CD14-positive monocyte (primary cell): ENCODE results near the gene NBEA. TPM values are rescaled to one million over a fixed set of nuclear protein-coding genes. Genes with fewer than 3 reads are reported as not detected.

Experiments used
- DNase-seq, 3 donors: peaks; one replicate each; pipeline ENCODE4 v3.0.0-alpha.2; 2011 to 2022
- H2AFZ ChIP-seq: 2 replicates; pipeline ENCODE4 v1.6.0; 2012; ENCODE audit warnings: mild to moderate bottlenecking, low read depth, low read length, inconsistent platforms; ENCODE audit not compliant: insufficient read depth, poor library complexity, severe bottlenecking
- H3K27ac ChIP-seq, 2 donors: 1 replicate in 1 of 2; 2 replicates in 1 of 2; pipeline ENCODE4 v1.5.1; 2012 to 2013; ENCODE audit warnings: low read length in 2 of 2, control low read depth in 1 of 2, inconsistent platforms in 1 of 2, low read depth in 1 of 2, mild to moderate bottlenecking in 1 of 2
- H3K27me3 ChIP-seq, 2 donors: one replicate each; pipeline versions ENCODE4 v1.6.0 to v1.6.1; 2011 to 2013; ENCODE audit warnings: low read length in 2 of 2; ENCODE audit not compliant: control insufficient read depth in 2 of 2, insufficient read depth in 2 of 2
- H3K36me3 ChIP-seq, 2 donors: replicated peaks in 1 of 2; 1 replicate in 1 of 2; 2 replicates in 1 of 2; pipeline versions ENCODE4 v1.5.1 to v1.6.1; 2012 to 2013; ENCODE audit warnings: low read length in 2 of 2, control low read depth in 1 of 2, inconsistent platforms in 1 of 2, mild to moderate bottlenecking in 1 of 2; ENCODE audit not compliant: insufficient read depth in 2 of 2, control insufficient read depth in 1 of 2
- H3K4me1 ChIP-seq, 2 donors: 1 replicate in 1 of 2; 2 replicates in 1 of 2; pipeline versions ENCODE4 v1.5.1 to v1.6.1; 2012 to 2013; ENCODE audit warnings: low read length in 2 of 2, control low read depth in 1 of 2, inconsistent platforms in 1 of 2, mild to moderate bottlenecking in 1 of 2, moderate library complexity in 1 of 2; ENCODE audit not compliant: insufficient read depth in 2 of 2, control insufficient read depth in 1 of 2
- H3K4me2 ChIP-seq: replicated peaks from 2 replicates; pipeline ENCODE3; 2012; ENCODE audit warnings: low read length, moderate library complexity, mild to moderate bottlenecking; ENCODE audit not compliant: poor library complexity, severe bottlenecking; ENCODE audit errors: extremely low read depth
- H3K4me3 ChIP-seq, 3 experiments: fragments of 200-600 bp in 1 of 3; sonication (generic) in 1 of 3; replicated peaks in 1 of 3; 1 replicate in 2 of 3; 2 replicates in 1 of 3; pipeline ENCODE4 v1.5.1; 2011 to 2013; ENCODE audit warnings: low read length in 3 of 3, mild to moderate bottlenecking in 3 of 3, control low read depth in 2 of 3, low read depth in 2 of 3, inconsistent platforms in 1 of 3, moderate library complexity in 1 of 3
- H3K79me2 ChIP-seq: 2 replicates; pipeline ENCODE4 v1.6.0; 2012; ENCODE audit warnings: mild to moderate bottlenecking, control low read depth, inconsistent platforms, low read length, moderate library complexity; ENCODE audit not compliant: insufficient read depth
- H3K9ac ChIP-seq: 2 replicates; pipeline ENCODE4 v1.6.0; 2017; ENCODE audit warnings: low read length, mild to moderate bottlenecking; ENCODE audit not compliant: insufficient read depth, poor library complexity, severe bottlenecking
- H3K9me3 ChIP-seq, 2 donors: replicated peaks in 1 of 2; 1 replicate in 1 of 2; 2 replicates in 1 of 2; pipeline versions ENCODE4 v1.5.1 to v1.6.1; 2012 to 2013; ENCODE audit warnings: low read length in 2 of 2, control low read depth in 1 of 2; ENCODE audit not compliant: control insufficient read depth in 1 of 2, insufficient read depth in 1 of 2
- H4K20me1 ChIP-seq: 2 replicates; pipeline ENCODE4 v1.6.0; 2012; ENCODE audit warnings: mild to moderate bottlenecking, low read length, control low read depth, moderate library complexity; ENCODE audit not compliant: insufficient read depth
- H3K27ac Mint-ChIP-seq, 7 donors: one replicate each; pipeline ENCODE4 v1.8.0; 2020; ENCODE audit warnings: mild to moderate bottlenecking in 7 of 7, mixed read lengths in 7 of 7, moderate library complexity in 6 of 7, inconsistent platforms in 2 of 7
- H3K27me3 Mint-ChIP-seq, 3 donors: one replicate each; pipeline ENCODE4 v1.8.0; 2021 to 2022; ENCODE audit warnings: low read depth in 3 of 3, mild to moderate bottlenecking in 3 of 3, mixed read lengths in 3 of 3, moderate library complexity in 3 of 3, inconsistent platforms in 1 of 3
- H3K36me3 Mint-ChIP-seq, 2 donors: one replicate each; pipeline ENCODE4 v1.8.0; 2020; ENCODE audit warnings: mixed read lengths in 2 of 2, inconsistent platforms in 1 of 2, mild to moderate bottlenecking in 1 of 2
- H3K4me1 Mint-ChIP-seq: one replicate; pipeline ENCODE4 v1.8.0; 2020; ENCODE audit warnings: mild to moderate bottlenecking, mixed read lengths
- H3K4me3 Mint-ChIP-seq, 2 donors: one replicate each; pipeline ENCODE4 v1.8.0; 2020; ENCODE audit warnings: mild to moderate bottlenecking in 2 of 2, mixed read lengths in 2 of 2, moderate library complexity in 1 of 2
- H3K9me3 Mint-ChIP-seq, 7 donors: one replicate each; pipeline ENCODE4 v1.8.0; 2020 to 2022; ENCODE audit warnings: mixed read lengths in 7 of 7, mild to moderate bottlenecking in 6 of 7, moderate library complexity in 6 of 7, inconsistent platforms in 2 of 7
- CTCF ChIP-seq: fragments of 200-600 bp; IDR thresholded peaks from one replicate; pipeline ENCODE4 v1.8.0; 2022; ENCODE audit warnings: antibody characterized with exemption, mild to moderate bottlenecking
- WGBS: methylation state at CpG from one replicate; pipeline ENCODE4 v1.1.5; 2013; ENCODE audit warnings: missing lambda C conversion rate; ENCODE audit not compliant: insufficient coverage; 5-methylcytosine and 5-hydroxymethylcytosine counted together
- intact Hi-C, 2 donors: fragments of 100-400 bp; cut with micrococcal nuclease; formaldehyde crosslinking; loops; one replicate each; pipeline versions ENCODE4 v1.15.0 to v1.15.1; 2023
- polyA plus RNA-seq, 3 donors: library from polyadenylated mRNA; depleted of rRNA in 1 of 3; unstranded in 2 of 3; stranded (reverse) in 1 of 3; fragments of 300-500 nt in 2 of 3; fragments of >200 nt in 1 of 3; fragmentation: Illumina TruSeq in 2 of 3; gene quantifications; 1 replicate in 2 of 3; 2 replicates in 1 of 3; pipeline ENCODE4 v1.2.3, GENCODE V29; 2012 to 2021

The NBEA gene
- polyA plus RNA-seq, 3 donors, result 0.03 to 0.23 (median 0.08) TPM

- no peaks in the 10 kb centered on the region for H3K79me2 ChIP-seq
Observed at GRCh38 chr13:35160896-35161295, 218.8 kb downstream of the NBEA start.

GRCh38 chr13:35162420-35162819, 220.3 kb downstream of the NBEA start:
- peak in 1 of 3 donors; percentile 20 for DNase-seq
- Mint-ChIP-seq H3K4me1 (peaks cover 5% of the 10 kb centered on the region), H3K4me3 (peak overlapping the region in 1 of 2 donors; percentile 69), H3K27ac (peak overlapping the region in 2 of 7 donors; percentile 27 to 42), H3K36me3 (no peaks in the 10 kb centered on the region), H3K27me3 (peaks cover 0 to 2% (median 0%) of the 10 kb centered on the region in 3 donors), H3K9me3 (peaks cover 0 to 1% (median 0%) of the 10 kb centered on the region in 7 donors)
- Histone ChIP-seq H3K4me2 (peak overlapping the region; percentile 12), H3K4me1 (peaks cover 5 to 6% of the 10 kb centered on the region in 2 donors), H4K20me1 (no peaks in the 10 kb centered on the region), H3K4me3 (peak overlapping the region in 1 of 3 experiments; percentile 14), H3K36me3 (no peaks in the 10 kb centered on the region), H3K27me3 (no peaks in the 10 kb centered on the region), H3K9ac (no peak overlapping the region), H3K27ac (peak overlapping the region in 1 of 2 donors; percentile 45), H3K79me2 (no peaks in the 10 kb centered on the region), H3K9me3 (no peaks in the 10 kb centered on the region), H2AFZ (no peak overlapping the region)
- no CpG with 5 or more reads among the region's 2 CpGs for WGBS
- TF ChIP-seq CTCF, result no peak
- intact Hi-C loops, result no loop called here

More at GRCh38 chr13:35160896-35161295, 218.8 kb downstream of the NBEA start:
- no CpG with 5 or more reads among the region's 3 CpGs for WGBS
- no peaks in the 10 kb centered on the region for H3K36me3 ChIP-seq
- H2AFZ ChIP-seq, result no peak overlapping the region
- intact Hi-C loops, result no loop called here
- no peak for DNase-seq
- no peak for TF ChIP-seq CTCF
- no peak overlapping the region for H3K9ac ChIP-seq
- Mint-ChIP-seq H3K4me3 (no peak overlapping the region), H3K27me3 (peaks cover 0 to 2% (median 0%) of the 10 kb centered on the region in 3 donors), H3K4me1 (peaks cover 5% of the 10 kb centered on the region), H3K36me3 (no peaks in the 10 kb centered on the region), H3K27ac (peak overlapping the region in 1 of 7 donors; percentile 68), H3K9me3 (peaks cover 0 to 1% (median 0%) of the 10 kb centered on the region in 7 donors)
- no peak overlapping the region for H3K27ac ChIP-seq
- H3K4me3 ChIP-seq, result no peak overlapping the region
- H3K27me3 ChIP-seq, result no peaks in the 10 kb centered on the region
- no peak overlapping the region for H3K4me2 ChIP-seq
- H3K9me3 ChIP-seq, result no peaks in the 10 kb centered on the region
- no peaks in the 10 kb centered on the region for H4K20me1 ChIP-seq
- H3K4me1 ChIP-seq, result peaks cover 5 to 6% of the 10 kb centered on the region in 2 donors
